Endodermal cell (in vitro differentiated cells): ENCODE measurements around the gene CDKN1B. TPM values are rescaled to one million over a fixed set of nuclear protein-coding genes. Genes with fewer than 3 reads are reported as not detected.

Experiments
- DNase-seq: peaks from one replicate; pipeline ENCODE4 v3.0.0-alpha.2; 2017
- H3K27ac ChIP-seq: 2 replicates; pipeline ENCODE4 v1.5.1; 2013; ENCODE audit warnings: mild to moderate bottlenecking, low read depth, low read length, moderate library complexity
- H3K27me3 ChIP-seq: 2 replicates; pipeline ENCODE4 v1.6.1; 2013; ENCODE audit warnings: mild to moderate bottlenecking, low read length, moderate library complexity; ENCODE audit not compliant: insufficient read depth, control insufficient read depth, poor library complexity, severe bottlenecking
- H3K36me3 ChIP-seq: 2 replicates; pipeline ENCODE4 v1.7.0; 2013; ENCODE audit warnings: mild to moderate bottlenecking, low read length, moderate library complexity; ENCODE audit not compliant: control insufficient read depth, insufficient read depth
- H3K4me1 ChIP-seq: one replicate; pipeline ENCODE4 v1.7.0; 2013; ENCODE audit warnings: low read length; ENCODE audit not compliant: control insufficient read depth, insufficient read depth
- H3K4me3 ChIP-seq: 2 replicates; pipeline ENCODE4 v1.5.1; 2013; ENCODE audit warnings: mild to moderate bottlenecking, low read length, moderate library complexity
- H3K9ac ChIP-seq: 2 replicates; pipeline ENCODE4 v1.6.1; 2013; ENCODE audit warnings: mild to moderate bottlenecking, low read length, moderate library complexity; ENCODE audit not compliant: poor library complexity, severe bottlenecking; ENCODE audit errors: extremely low read depth
- H3K9me3 ChIP-seq: 2 replicates; pipeline ENCODE4 v1.6.1; 2013; ENCODE audit warnings: mild to moderate bottlenecking, low read length, moderate library complexity; ENCODE audit not compliant: control insufficient read depth
- H3K27ac Mint-ChIP-seq: 2 replicates; pipeline ENCODE4 v1.8.0; 2020; ENCODE audit warnings: mixed read lengths
- H3K27me3 Mint-ChIP-seq: 2 replicates; pipeline ENCODE4 v1.8.0; 2021; ENCODE audit warnings: mild to moderate bottlenecking, mixed read lengths; ENCODE audit not compliant: insufficient read depth
- H3K36me3 Mint-ChIP-seq: 2 replicates; pipeline ENCODE4 v1.8.0; 2020; ENCODE audit warnings: low read depth, mixed read lengths
- H3K4me1 Mint-ChIP-seq: 2 replicates; pipeline ENCODE4 v1.8.0; 2020; ENCODE audit warnings: mixed read lengths
- H3K4me3 Mint-ChIP-seq: 2 replicates; pipeline ENCODE4 v1.8.0; 2020; ENCODE audit warnings: mild to moderate bottlenecking, moderate library complexity, mixed read lengths
- H3K9me3 Mint-ChIP-seq: 2 replicates; pipeline ENCODE4 v1.8.0; 2020; ENCODE audit warnings: mild to moderate bottlenecking, mixed read lengths
- CTCF ChIP-seq: fragments of 200-600 bp; sonication (generic); conservative IDR thresholded peaks from 2 replicates; pipeline ENCODE4 v1.5.0; 2021; ENCODE audit warnings: antibody characterized with exemption, mild to moderate bottlenecking
- WGBS, 2 experiments: methylation state at CpG; one replicate each; pipeline versions ENCODE4 v1.1.5 to v1.1.7; 2013; ENCODE audit warnings: missing lambda C conversion rate in 2 of 2, mixed read lengths in 1 of 2; ENCODE audit not compliant: insufficient coverage in 1 of 2, insufficient read length in 1 of 2; 5-methylcytosine and 5-hydroxymethylcytosine counted together
- total RNA-seq, 2 donors: library from RNA; stranded (reverse); fragmentation: NEBNext Ultra II Directional in 1 of 2; extraction: Animal tissue kit (Norgen Biotek cat#: 25700) in 1 of 2; gene quantifications; 2 replicates in 1 of 2; 3 replicates in 1 of 2; pipeline ENCODE4 v1.2.1, GENCODE V29; 2021

Gene CDKN1B
- total RNA-seq, 2 donors from 2014 or later = 40.1 to 63.9 TPM

DNA sequence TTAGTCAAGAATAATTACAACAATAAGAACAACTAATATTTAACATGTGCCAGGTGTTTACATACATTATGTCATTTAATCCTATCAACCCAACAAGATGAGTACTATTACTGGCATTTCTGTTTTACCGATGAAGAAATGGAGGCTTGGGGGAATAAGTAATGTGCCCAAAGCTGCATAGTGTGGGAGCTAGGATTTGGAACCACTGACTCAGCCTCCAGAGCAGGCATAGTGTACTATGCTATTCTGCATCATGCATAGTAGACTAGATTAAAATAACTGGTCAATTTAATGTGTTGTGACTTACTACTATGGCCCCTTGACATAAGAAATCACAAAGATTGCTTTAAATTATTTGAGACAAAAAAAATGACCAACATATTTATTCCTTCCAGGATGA, 30.7 kb upstream of the CDKN1B start:
- peaks cover 20% of the 10 kb centered on the region for H3K27me3 Mint-ChIP-seq
- no peaks in the 10 kb centered on the region for H3K36me3 ChIP-seq
- no peaks in the 10 kb centered on the region for H3K27me3 ChIP-seq
- no peak overlapping the region for H3K9ac ChIP-seq
- no peaks in the 10 kb centered on the region for H3K4me1 ChIP-seq
- no peak for TF ChIP-seq CTCF
- peaks cover 23% of the 10 kb centered on the region for H3K4me1 Mint-ChIP-seq
- H3K4me3 Mint-ChIP-seq = no peak overlapping the region
- 86 to 100% methylated on average over 1 of the region's 1 CpG for WGBS, 2 experiments
- no peak overlapping the region for H3K4me3 ChIP-seq
- no peak for DNase-seq
- no peak overlapping the region for H3K27ac Mint-ChIP-seq
- no peak overlapping the region for H3K27ac ChIP-seq
- H3K36me3 Mint-ChIP-seq = no peaks in the 10 kb centered on the region
- H3K9me3 ChIP-seq = no peaks in the 10 kb centered on the region
- H3K9me3 Mint-ChIP-seq = no peaks in the 10 kb centered on the region

GRCh38 chr12:12686925-12687324, 30.2 kb upstream of the CDKN1B start:
- no peak for DNase-seq
- TF ChIP-seq CTCF = no peak
- no peaks in the 10 kb centered on the region for H3K9me3 Mint-ChIP-seq
- H3K27me3 Mint-ChIP-seq = peaks cover 15% of the 10 kb centered on the region
- H3K4me3 ChIP-seq = no peak overlapping the region
- no peak overlapping the region for H3K4me3 Mint-ChIP-seq
- H3K27me3 ChIP-seq = no peaks in the 10 kb centered on the region
- H3K9me3 ChIP-seq = no peaks in the 10 kb centered on the region
- no peaks in the 10 kb centered on the region for H3K36me3 ChIP-seq
- H3K4me1 ChIP-seq = peaks cover under 1% of the 10 kb centered on the region
- H3K27ac ChIP-seq = no peak overlapping the region
- peaks cover 23% of the 10 kb centered on the region for H3K4me1 Mint-ChIP-seq
- no peak overlapping the region for H3K9ac ChIP-seq
- no peak overlapping the region for H3K27ac Mint-ChIP-seq
- H3K36me3 Mint-ChIP-seq = no peaks in the 10 kb centered on the region

- Mint-ChIP-seq H3K27me3 (no peaks in the 10 kb centered on the region), H3K4me1 (peaks cover 26% of the 10 kb centered on the region), H3K36me3 (no peaks in the 10 kb centered on the region), H3K4me3 (no peak overlapping the region), H3K9me3 (no peaks in the 10 kb centered on the region), H3K27ac (no peak overlapping the region)
- H3K4me3 ChIP-seq = no peak overlapping the region
- WGBS, 2 experiments = 87 to 90% methylated on average over 4 to 5 of the region's 5 CpGs
- no peak overlapping the region for H3K9ac ChIP-seq
- no peaks in the 10 kb centered on the region for H3K9me3 ChIP-seq
- TF ChIP-seq CTCF = no peak
- H3K27ac ChIP-seq = no peak overlapping the region
- no peaks in the 10 kb centered on the region for H3K36me3 ChIP-seq
- peaks cover 14% of the 10 kb centered on the region for H3K4me1 ChIP-seq
- H3K27me3 ChIP-seq = no peaks in the 10 kb centered on the region
- no peak for DNase-seq
Observed at GRCh38 chr12:12689647-12690300, 27.4 kb upstream of the CDKN1B start.
